GM23248 (cell line): ENCODE measurements around the gene PRSS1.

Source experiments
- EZH2 ChIP-seq: fragments of 200-600 bp; sonication (generic); IDR thresholded peaks from 2 replicates; pipeline ENCODE4 v1.6.1; 2018; ENCODE audit warnings: antibody characterized with exemption, mild to moderate bottlenecking; ENCODE audit not compliant: insufficient read depth, poor library complexity, severe bottlenecking
- EZH2phosphoT487 ChIP-seq: fragments of 200-600 bp; sonication (generic); IDR thresholded peaks from 2 replicates; pipeline ENCODE4 v1.6.1; 2018; ENCODE audit warnings: antibody characterized with exemption, moderate library complexity, mild to moderate bottlenecking, low read depth; ENCODE audit not compliant: insufficient read depth

- no peak for TF ChIP-seq EZH2phosphoT487
- TF ChIP-seq EZH2 = no peak
Observed at GRCh38 chr7:142772051-142772450, 22.8 kb downstream of the PRSS1 start.
